ENCODE results near the gene SYT7.

GRCh38 chr11:61607920-61608599 lies 27.2 kb upstream of the SYT7 start:
- TF ChIP-seq EZH2 (IDR thresholded peaks at IDR 0.05; ENCODE audit: insufficient read depth, poor library complexity, severe bottlenecking) (no peak), EZH2phosphoT487 (IDR thresholded peaks at IDR 0.05; ENCODE audit: insufficient read depth, low read depth) (no peak)
